SK-N-SH (cell line): ENCODE data around the gene TIMP2. TPM values are rescaled to one million over a fixed set of nuclear protein-coding genes. Genes with fewer than 3 reads are reported as not detected.

Experiments
- CTCF ChIA-PET: fragments of 300-600, 350-600 bp; formaldehyde crosslinking; extraction: SDS; loops from one replicate; lab custom pipeline; 2021; lab: Yijun Ruan, JAX
- POLR2A ChIA-PET: fragments of 350-600 bp; sonication (Branson Sonifier 250); formaldehyde crosslinking; extraction: SDS; loops from one replicate; lab custom pipeline; 2020; ENCODE audit warnings: antibody characterized with exemption, inconsistent platforms; lab: Yijun Ruan, JAX
- DNase-seq: peaks from one replicate; pipeline ENCODE4 v3.0.0; 2012
- H2AFZ ChIP-seq: fragments of 200-600 bp; sonication (generic); 2 replicates; pipeline ENCODE4 v1.8.1; 2016; ENCODE audit warnings: antibody characterized with exemption, mild to moderate bottlenecking, low read depth
- H3F3A ChIP-seq: fragments of 200-600 bp; sonication (generic); replicated peaks from 2 replicates; pipeline ENCODE3; 2016; ENCODE audit warnings: antibody characterized with exemption, mild to moderate bottlenecking; ENCODE audit not compliant: insufficient read depth
- H3K27ac ChIP-seq, 2 experiments: fragments of 200-500 bp in 1 of 2; fragments of 200-600 bp in 1 of 2; sonication (Bioruptor generic) in 1 of 2; sonication (generic), shearing (Covaris generic) in 1 of 2; 2 replicates each; pipeline versions ENCODE4 v1.5.1 to v1.6.1; 2014 to 2016; ENCODE audit warnings: low read depth in 2 of 2, inconsistent platforms in 1 of 2, low read length in 1 of 2, mild to moderate bottlenecking in 1 of 2, mixed read lengths in 1 of 2
- H3K27me3 ChIP-seq: fragments of 200-600 bp; sonication (generic), shearing (Covaris generic); 2 replicates; pipeline ENCODE4 v1.6.1; 2016; ENCODE audit warnings: mixed run types; ENCODE audit not compliant: insufficient read depth
- H3K36me3 ChIP-seq, 2 experiments: fragments of 200-500 bp in 1 of 2; fragments of 200-600 bp in 1 of 2; sonication (Bioruptor generic) in 1 of 2; sonication (generic) in 1 of 2; replicated peaks in 1 of 2; 2 replicates each; pipeline versions ENCODE3 to v1.5.1; 2014 to 2016; ENCODE audit warnings: low read length in 1 of 2, mild to moderate bottlenecking in 1 of 2; ENCODE audit not compliant: insufficient read depth in 2 of 2, control insufficient read depth in 1 of 2
- H3K4me1 ChIP-seq, 2 experiments: fragments of 200-500 bp in 1 of 2; fragments of 200-600 bp in 1 of 2; sonication (Bioruptor generic) in 1 of 2; sonication (generic), shearing (Covaris generic) in 1 of 2; 2 replicates each; pipeline versions ENCODE4 v1.5.1 to v1.6.1; 2014 to 2016; ENCODE audit warnings: low read depth in 1 of 2, low read length in 1 of 2, mixed run types in 1 of 2; ENCODE audit not compliant: insufficient read depth in 2 of 2, control insufficient read depth in 1 of 2
- H3K4me2 ChIP-seq: fragments of 200-600 bp; sonication (generic), shearing (Covaris generic); 2 replicates; pipeline ENCODE4 v1.6.1; 2017; ENCODE audit warnings: mixed run types
- H3K4me3 ChIP-seq, 2 experiments: fragments of 200-500 bp in 1 of 2; fragments of 200-600 bp in 1 of 2; sonication (Bioruptor generic) in 1 of 2; sonication (generic), shearing (Covaris generic) in 1 of 2; 2 replicates each; pipeline versions ENCODE4 v1.5.1 to v1.8.1; 2014 to 2016; ENCODE audit warnings: low read depth in 2 of 2, inconsistent platforms in 1 of 2, low read length in 1 of 2, mild to moderate bottlenecking in 1 of 2, mixed read lengths in 1 of 2, moderate library complexity in 1 of 2
- H3K79me2 ChIP-seq: fragments of 200-600 bp; sonication (generic); 2 replicates; pipeline ENCODE4 v1.8.1; 2017; ENCODE audit warnings: mild to moderate bottlenecking; ENCODE audit not compliant: insufficient read depth
- H3K9ac ChIP-seq: fragments of 200-600 bp; sonication (generic); 2 replicates; pipeline ENCODE4 v1.6.1; 2017; ENCODE audit warnings: mixed run types
- H3K9me2 ChIP-seq: fragments of 200-600 bp; sonication (generic); 2 replicates; pipeline ENCODE4 v1.6.1; 2017; ENCODE audit warnings: mixed run types
- H3K9me3 ChIP-seq: fragments of 200-600 bp; sonication (generic); 2 replicates; pipeline ENCODE4 v1.6.1; 2017; ENCODE audit warnings: mixed run types, mild to moderate bottlenecking, moderate library complexity
- H4K20me1 ChIP-seq: fragments of 200-600 bp; sonication (generic); 2 replicates; pipeline ENCODE4 v1.6.1; 2017; ENCODE audit warnings: mild to moderate bottlenecking, mixed run types; ENCODE audit not compliant: insufficient read depth
- EZH2phosphoT487 ChIP-seq: fragments of 200-600 bp; sonication (generic); IDR thresholded peaks from 2 replicates; pipeline ENCODE4 v1.6.1; 2017; ENCODE audit warnings: low read depth, mixed run types, mild to moderate bottlenecking, antibody characterized with exemption, moderate library complexity, borderline replicate concordance
- FOSL2 ChIP-seq: IDR thresholded peaks from 2 replicates; pipeline ENCODE4 v1.4.0; 2012; ENCODE audit warnings: low read depth, mild to moderate bottlenecking, moderate library complexity, borderline replicate concordance
- FOXM1 ChIP-seq: IDR thresholded peaks from 2 replicates; pipeline ENCODE4 v1.4.0; 2012; ENCODE audit warnings: low read depth, mild to moderate bottlenecking
- GABPA ChIP-seq: IDR thresholded peaks from 2 replicates; pipeline ENCODE4 v1.4.0; 2012; ENCODE audit warnings: low read depth, mild to moderate bottlenecking
- IRF3 ChIP-seq: fragments of 150-350 bp; IDR thresholded peaks from 2 replicates; pipeline ENCODE4 v1.6.1; 2016; ENCODE audit warnings: mild to moderate bottlenecking, low read depth, low read length
- JUND ChIP-seq: IDR thresholded peaks from 2 replicates; pipeline ENCODE4 v1.4.0; 2012
- MEF2A ChIP-seq: IDR thresholded peaks from 2 replicates; pipeline ENCODE4 v1.4.0; 2012; ENCODE audit warnings: low read depth, borderline replicate concordance
- MXI1 ChIP-seq: IDR thresholded peaks from 2 replicates; pipeline ENCODE4 v1.6.1; 2012; ENCODE audit warnings: mild to moderate bottlenecking, low read depth, low read length, improper control_type of control experiment
- POLR2AphosphoS5 ChIP-seq: IDR thresholded peaks from 2 replicates; pipeline ENCODE4 v1.6.1; 2012; ENCODE audit warnings: low read depth, low read length
- RAD21 ChIP-seq: IDR thresholded peaks from 2 replicates; pipeline ENCODE4 v1.6.1; 2012; ENCODE audit warnings: mild to moderate bottlenecking, low read length
- RCOR1 ChIP-seq: fragments of 150-350 bp; IDR thresholded peaks from 2 replicates; pipeline ENCODE4 v1.6.1; 2017; ENCODE audit warnings: antibody characterized with exemption, low read length
- REST ChIP-seq: IDR thresholded peaks from 2 replicates; pipeline ENCODE4 v1.6.1; 2012; ENCODE audit warnings: mild to moderate bottlenecking, low read depth, low read length, moderate library complexity
- SMC3 ChIP-seq: IDR thresholded peaks from 2 replicates; pipeline ENCODE4 v1.6.1; 2012; ENCODE audit warnings: low read depth, low read length, improper control_type of control experiment
- TAF1 ChIP-seq: IDR thresholded peaks from 2 replicates; pipeline ENCODE4 v1.6.1; 2012; ENCODE audit warnings: low read depth, mild to moderate bottlenecking, low read length, moderate library complexity, borderline replicate concordance
- TEAD4 ChIP-seq: IDR thresholded peaks from 2 replicates; pipeline ENCODE4 v1.4.0; 2012; ENCODE audit warnings: mild to moderate bottlenecking, borderline replicate concordance; ENCODE audit not compliant: insufficient read depth
- ZBTB33 ChIP-seq: IDR thresholded peaks from 2 replicates; pipeline ENCODE4 v1.4.0; 2012; ENCODE audit warnings: low read depth, borderline replicate concordance
- WGBS: methylation state at CpG from one replicate; pipeline ENCODE4 v1.1.6; 2017; ENCODE audit warnings: low lambda C conversion rate; 5-methylcytosine and 5-hydroxymethylcytosine counted together
- polyA plus RNA-seq, 3 experiments: library from polyadenylated mRNA; depleted of rRNA; stranded (reverse); fragments of >200 nt; gene quantifications; 2 replicates each; pipeline ENCODE4 v1.2.3, GENCODE V29; 2012
- TF ChIP-seq, protein P1 (sequence below): fragments of 200-600 bp; sonication (generic); IDR thresholded peaks from 2 replicates; pipeline ENCODE4 v1.6.1; 2017; ENCODE audit warnings: antibody characterized with exemption, mild to moderate bottlenecking, moderate library complexity
- TF ChIP-seq, protein P2 (sequence below): IDR thresholded peaks from 2 replicates; pipeline ENCODE4 v1.4.0; 2012; ENCODE audit warnings: low read depth

TIMP2 gene
- polyA plus RNA-seq, 1 of the 3 experiments (the other 2 are of a cell fraction) = 441 TPM

GRCh38 chr17:78826421-78826820, 98.8 kb downstream of the TIMP2 start:
- H3K27ac ChIP-seq = no peak overlapping the region
- peaks cover 67% of the 10 kb centered on the region for H3K79me2 ChIP-seq
- 94% methylated on average over 5 of the region's 5 CpGs for WGBS

GRCh38 chr17:78825696-78826095, 99.5 kb downstream of the TIMP2 start:
- H4K20me1 ChIP-seq = peaks cover 38% of the 10 kb centered on the region
- TF ChIP-seq RCOR1 = no peak
- no peak for TF ChIP-seq TAF1
- no peak for TF ChIP-seq TEAD4
- no peak for TF ChIP-seq GABPA
- TF ChIP-seq, protein P1, sequence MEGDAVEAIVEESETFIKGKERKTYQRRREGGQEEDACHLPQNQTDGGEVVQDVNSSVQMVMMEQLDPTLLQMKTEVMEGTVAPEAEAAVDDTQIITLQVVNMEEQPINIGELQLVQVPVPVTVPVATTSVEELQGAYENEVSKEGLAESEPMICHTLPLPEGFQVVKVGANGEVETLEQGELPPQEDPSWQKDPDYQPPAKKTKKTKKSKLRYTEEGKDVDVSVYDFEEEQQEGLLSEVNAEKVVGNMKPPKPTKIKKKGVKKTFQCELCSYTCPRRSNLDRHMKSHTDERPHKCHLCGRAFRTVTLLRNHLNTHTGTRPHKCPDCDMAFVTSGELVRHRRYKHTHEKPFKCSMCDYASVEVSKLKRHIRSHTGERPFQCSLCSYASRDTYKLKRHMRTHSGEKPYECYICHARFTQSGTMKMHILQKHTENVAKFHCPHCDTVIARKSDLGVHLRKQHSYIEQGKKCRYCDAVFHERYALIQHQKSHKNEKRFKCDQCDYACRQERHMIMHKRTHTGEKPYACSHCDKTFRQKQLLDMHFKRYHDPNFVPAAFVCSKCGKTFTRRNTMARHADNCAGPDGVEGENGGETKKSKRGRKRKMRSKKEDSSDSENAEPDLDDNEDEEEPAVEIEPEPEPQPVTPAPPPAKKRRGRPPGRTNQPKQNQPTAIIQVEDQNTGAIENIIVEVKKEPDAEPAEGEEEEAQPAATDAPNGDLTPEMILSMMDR = no peak
- TF ChIP-seq FOXM1 = no peak
- TF ChIP-seq SMC3 = no peak
- TF ChIP-seq, protein P2, sequence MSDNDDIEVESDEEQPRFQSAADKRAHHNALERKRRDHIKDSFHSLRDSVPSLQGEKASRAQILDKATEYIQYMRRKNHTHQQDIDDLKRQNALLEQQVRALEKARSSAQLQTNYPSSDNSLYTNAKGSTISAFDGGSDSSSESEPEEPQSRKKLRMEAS = no peak
- TF ChIP-seq POLR2AphosphoS5 = no peak
- TF ChIP-seq JUND = no peak
- TF ChIP-seq ZBTB33 = no peak
- TF ChIP-seq REST = no peak
- TF ChIP-seq EZH2phosphoT487 = no peak
- no peak for TF ChIP-seq RAD21

More at GRCh38 chr17:78826421-78826820, 98.8 kb downstream of the TIMP2 start:
- Histone ChIP-seq H3K27me3 (no peaks in the 10 kb centered on the region), H4K20me1 (peaks cover 40% of the 10 kb centered on the region), H3K9ac (no peak overlapping the region), H3K9me3 (no peaks in the 10 kb centered on the region), H3K4me2 (no peak overlapping the region), H3K4me1 (peaks cover 14 to 16% of the 10 kb centered on the region in 2 experiments; a peak in 3 of 4 replicates), H3K4me3 (no peak overlapping the region), H3F3A (peaks cover 20% of the 10 kb centered on the region), H3K9me2 (no peaks in the 10 kb centered on the region), H3K36me3 (peaks cover 54 to 70% of the 10 kb centered on the region in 2 experiments)
- no peak for DNase-seq
- ChIA-PET CTCF (interaction anchor here (0.6 to 1.7 kb wide), 3 partner anchors 27 to 167 kb away, joined by 3 to 5 read pairs (median 4); no protein-coding TSS in a partner anchor), POLR2A (no interaction called here)
- no peak for TF ChIP-seq SMC3
- TF ChIP-seq MEF2A = no peak
- TF ChIP-seq RAD21 = no peak
- TF ChIP-seq MXI1 = no peak
- no peak for TF ChIP-seq IRF3
- no peak for TF ChIP-seq FOSL2
- TF ChIP-seq, all 33 proteins: peak for 0
- H2AFZ ChIP-seq = no peak overlapping the region

More at GRCh38 chr17:78825696-78826095, 99.5 kb downstream of the TIMP2 start:
- no peak for DNase-seq
- peaks cover 63% of the 10 kb centered on the region for H3K79me2 ChIP-seq
- H3K4me2 ChIP-seq = no peak overlapping the region
- no peaks in the 10 kb centered on the region for H3K9me2 ChIP-seq
- no peak overlapping the region for H2AFZ ChIP-seq
- ChIA-PET POLR2A (no interaction called here), CTCF (no interaction called here)
- H3K9me3 ChIP-seq = no peaks in the 10 kb centered on the region
- peaks cover 14 to 16% of the 10 kb centered on the region in 2 experiments; a peak in 3 of 4 replicates for H3K4me1 ChIP-seq
- no peaks in the 10 kb centered on the region for H3K27me3 ChIP-seq
- no peak overlapping the region for H3K27ac ChIP-seq
- no peak overlapping the region for H3K9ac ChIP-seq
- H3K36me3 ChIP-seq = peaks cover 55 to 73% of the 10 kb centered on the region in 2 experiments
- H3F3A ChIP-seq = peaks cover 20% of the 10 kb centered on the region
- WGBS = 97% methylated on average over 6 of the region's 6 CpGs
- no peak overlapping the region for H3K4me3 ChIP-seq
